Gastrocnemius medialis (tissue), 4 donors: ENCODE measurements around the gene GPRC5C. TPM values are rescaled to one million over a fixed set of nuclear protein-coding genes. Genes with fewer than 3 reads are reported as not detected.

Experiments
- ATAC-seq, 2 donors: fragments of 150-250 bp; one replicate each; pipeline ENCODE4 v1.9.1; 2016
- DNase-seq, 2 donors: peaks; one replicate each; pipeline ENCODE4 v3.0.0-alpha.2; 2019
- H3K27ac ChIP-seq, 4 donors: fragments of 200-600 bp; sonication (generic); 1 replicate in 1 of 4; 2 replicates in 3 of 4; pipeline ENCODE4 v1.5.1; 2016 to 2018; ENCODE audit warnings: mild to moderate bottlenecking in 2 of 4, moderate library complexity in 1 of 4
- H3K27me3 ChIP-seq, 3 donors: fragments of 200-600 bp; sonication (generic) in 2 of 3; 1 replicate in 1 of 3; 2 replicates in 2 of 3; pipeline versions ENCODE4 v1.5.1 to v1.6.0; 2016 to 2019; ENCODE audit warnings: mild to moderate bottlenecking in 1 of 3, moderate library complexity in 1 of 3
- H3K36me3 ChIP-seq, 2 donors: fragments of 200-600 bp; sonication (generic) in 1 of 2; one replicate each; pipeline ENCODE4 v1.5.1; 2017 to 2018
- H3K4me1 ChIP-seq, 2 donors: fragments of 200-600 bp; sonication (generic) in 1 of 2; one replicate each; pipeline ENCODE4 v1.5.1; 2016 to 2017; ENCODE audit warnings: mild to moderate bottlenecking in 2 of 2
- H3K4me3 ChIP-seq, 4 donors: fragments of 200-600 bp; sonication (generic) in 3 of 4; 1 replicate in 1 of 4; 2 replicates in 3 of 4; pipeline ENCODE4 v1.5.1; 2016 to 2019; ENCODE audit warnings: mild to moderate bottlenecking in 2 of 4
- H3K9me3 ChIP-seq, 3 donors: fragments of 200-600 bp; sonication (generic) in 2 of 3; 1 replicate in 1 of 3; 2 replicates in 2 of 3; pipeline ENCODE4 v1.5.1; 2016 to 2019
- POLR2A ChIP-seq, 2 donors: fragments of 450-650 bp; IDR thresholded peaks; one replicate each; pipeline ENCODE4 v1.6.1; 2017; ENCODE audit warnings: antibody characterized with exemption in 2 of 2, mild to moderate bottlenecking in 2 of 2, moderate library complexity in 2 of 2
- in situ Hi-C, 4 donors: fragments of 200-750 bp; cut with MboI; loops; one replicate each; pipeline versions ENCODE4 v1.15.0 to v1.8.0; 2017; ENCODE audit warnings: low sequenced_read_pairs in 4 of 4
- intact Hi-C: fragments of 100-400 bp; cut with DNase I; formaldehyde crosslinking; loops from one replicate; pipeline ENCODE4 v1.15.1; 2023; ENCODE audit warnings: low total_unique reads
- total RNA-seq, 4 donors: library from RNA; depleted of rRNA; stranded (reverse); fragments of >200 nt; gene quantifications; one replicate each; pipeline versions ENCODE4 v1.1.0 to v1.2.3, GENCODE V29; 2016
- TF ChIP-seq, protein P1 (sequence below), 5 experiments: fragments of 450-650 bp in 3 of 5; fragments of 200-600 bp in 2 of 5; sonication (generic) in 2 of 5; IDR thresholded peaks in 4 of 5; conservative IDR thresholded peaks in 1 of 5; 1 replicate in 4 of 5; 2 replicates in 1 of 5; pipeline ENCODE4 v1.5.1; 2016 to 2019; ENCODE audit warnings: antibody characterized with exemption in 5 of 5, mild to moderate bottlenecking in 3 of 5, moderate library complexity in 3 of 5

GPRC5C gene
- total RNA-seq, 4 donors from 2014 or later: 80.4 to 138 (median 127) TPM

DNA sequence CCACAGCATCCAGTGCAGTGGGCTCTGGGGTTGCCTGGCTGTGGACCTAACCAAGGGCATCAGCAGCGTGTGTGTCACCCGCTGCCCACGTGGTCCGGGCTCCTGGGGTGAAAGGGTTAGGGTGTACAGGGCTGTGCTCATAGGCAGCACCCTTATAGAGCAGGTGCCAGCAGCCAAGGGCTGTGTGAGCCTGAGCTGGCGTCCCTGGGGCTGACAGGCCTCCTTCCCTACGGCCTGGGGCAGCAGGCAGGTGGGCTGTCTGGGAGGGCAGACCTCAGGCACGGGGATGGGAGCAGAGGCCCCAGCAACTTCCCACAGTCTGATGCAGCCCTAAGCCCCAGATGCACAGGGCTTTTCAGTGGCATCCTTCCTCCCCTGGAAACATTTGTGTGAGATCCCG, 48.4 kb downstream of the GPRC5C start:
- no peak for DNase-seq
- intact Hi-C loops (no loop called here), in situ Hi-C loops (loop anchor here in 1 of 4 donors (25.0 kb wide), 1 partner anchor 268 kb away; the partner anchor contains the start of genes RPL38 and TTYH2)
- H3K27me3 ChIP-seq: no peaks in the 10 kb centered on the region
- H3K36me3 ChIP-seq: no peaks in the 10 kb centered on the region
- no peak overlapping the region for H3K4me3 ChIP-seq
- H3K9me3 ChIP-seq: no peaks in the 10 kb centered on the region
- no peak overlapping the region for H3K27ac ChIP-seq
- peaks cover 0 to 9% of the 10 kb centered on the region in 2 donors for H3K4me1 ChIP-seq
- TF ChIP-seq POLR2A (IDR thresholded peaks at IDR 0.05): no peak
- TF ChIP-seq, protein P1, sequence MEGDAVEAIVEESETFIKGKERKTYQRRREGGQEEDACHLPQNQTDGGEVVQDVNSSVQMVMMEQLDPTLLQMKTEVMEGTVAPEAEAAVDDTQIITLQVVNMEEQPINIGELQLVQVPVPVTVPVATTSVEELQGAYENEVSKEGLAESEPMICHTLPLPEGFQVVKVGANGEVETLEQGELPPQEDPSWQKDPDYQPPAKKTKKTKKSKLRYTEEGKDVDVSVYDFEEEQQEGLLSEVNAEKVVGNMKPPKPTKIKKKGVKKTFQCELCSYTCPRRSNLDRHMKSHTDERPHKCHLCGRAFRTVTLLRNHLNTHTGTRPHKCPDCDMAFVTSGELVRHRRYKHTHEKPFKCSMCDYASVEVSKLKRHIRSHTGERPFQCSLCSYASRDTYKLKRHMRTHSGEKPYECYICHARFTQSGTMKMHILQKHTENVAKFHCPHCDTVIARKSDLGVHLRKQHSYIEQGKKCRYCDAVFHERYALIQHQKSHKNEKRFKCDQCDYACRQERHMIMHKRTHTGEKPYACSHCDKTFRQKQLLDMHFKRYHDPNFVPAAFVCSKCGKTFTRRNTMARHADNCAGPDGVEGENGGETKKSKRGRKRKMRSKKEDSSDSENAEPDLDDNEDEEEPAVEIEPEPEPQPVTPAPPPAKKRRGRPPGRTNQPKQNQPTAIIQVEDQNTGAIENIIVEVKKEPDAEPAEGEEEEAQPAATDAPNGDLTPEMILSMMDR (IDR thresholded peaks at IDR 0.05 in 4 of 5, conservative IDR thresholded peaks at IDR 0.05 in 1 of 5): no peak
- no peak for ATAC-seq

DNA sequence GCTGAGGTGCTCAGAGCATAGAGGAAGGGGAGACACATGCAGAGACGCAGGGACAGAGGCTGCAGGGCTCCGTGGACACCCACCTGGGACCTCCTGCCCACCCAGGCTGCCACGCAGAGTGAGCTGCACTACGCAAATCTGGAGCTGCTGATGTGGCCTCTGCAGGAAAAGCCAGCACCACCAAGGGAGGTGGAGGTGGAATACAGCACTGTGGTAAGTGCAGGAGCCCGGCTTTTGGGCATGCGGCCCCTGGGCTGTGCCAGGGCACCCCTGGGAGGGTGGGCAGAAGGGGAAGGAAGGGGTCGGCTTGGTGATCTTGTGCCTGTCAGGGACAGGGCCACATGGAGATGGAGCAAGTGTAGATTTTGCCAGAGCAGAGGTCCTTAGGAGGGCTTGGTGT, 49.7 kb downstream of the GPRC5C start:
- TF ChIP-seq, protein P1 (IDR thresholded peaks at IDR 0.05 in 4 of 5, conservative IDR thresholded peaks at IDR 0.05 in 1 of 5): no peak
- no peak for TF ChIP-seq POLR2A (IDR thresholded peaks at IDR 0.05)
- peaks cover 10 to 14% of the 10 kb centered on the region in 2 donors for H3K4me1 ChIP-seq
- ATAC-seq: no peak
- intact Hi-C loops (no loop called here), in situ Hi-C loops (loop anchor here in 1 of 4 donors (25.0 kb wide), 1 partner anchor 269 kb away; the partner anchor contains the start of genes RPL38 and TTYH2)
- no peaks in the 10 kb centered on the region for H3K36me3 ChIP-seq
- H3K27me3 ChIP-seq: no peaks in the 10 kb centered on the region
- H3K4me3 ChIP-seq: no peak overlapping the region
- no peak overlapping the region for H3K27ac ChIP-seq
- no peaks in the 10 kb centered on the region for H3K9me3 ChIP-seq
- DNase-seq: no peak

DNA sequence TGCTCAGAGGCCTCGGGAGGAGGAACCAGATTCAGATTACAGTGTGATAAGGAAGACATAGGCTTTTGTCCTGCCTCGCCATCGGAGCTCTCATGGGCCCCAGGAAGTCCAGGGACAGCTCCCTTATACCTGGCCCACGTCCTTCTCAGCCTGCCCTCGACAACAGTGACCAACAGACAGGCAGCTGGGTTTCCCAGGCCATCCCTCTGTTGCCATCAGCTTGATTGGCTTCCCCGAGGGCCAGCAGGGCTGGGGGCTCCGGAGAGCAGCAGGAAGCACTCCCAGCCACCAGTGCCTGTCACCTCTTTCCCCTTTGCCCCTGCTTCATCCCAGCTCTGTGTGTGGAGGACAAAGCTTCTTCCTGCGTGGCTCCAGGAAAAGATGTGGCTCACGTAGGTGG, 52.2 kb downstream of the GPRC5C start:
- ATAC-seq (no peak), DNase-seq (no peak)
- H3K4me1 ChIP-seq: peaks cover 13 to 14% of the 10 kb centered on the region in 2 donors
- peak overlapping the region in 1 of 4 donors; percentile 80 for H3K27ac ChIP-seq
- H3K9me3 ChIP-seq: no peaks in the 10 kb centered on the region
- intact Hi-C loops: no loop called here
- in situ Hi-C loops: loop anchor here in 1 of 4 donors (25.0 kb wide), 1 partner anchor 272 kb away; the partner anchor contains the start of genes RPL38 and TTYH2
- no peaks in the 10 kb centered on the region for H3K36me3 ChIP-seq
- TF ChIP-seq, protein P1 (IDR thresholded peaks at IDR 0.05 in 4 of 5, conservative IDR thresholded peaks at IDR 0.05 in 1 of 5): no peak
- no peak for TF ChIP-seq POLR2A (IDR thresholded peaks at IDR 0.05)
- H3K27me3 ChIP-seq: no peaks in the 10 kb centered on the region
- no peak overlapping the region for H3K4me3 ChIP-seq

DNA sequence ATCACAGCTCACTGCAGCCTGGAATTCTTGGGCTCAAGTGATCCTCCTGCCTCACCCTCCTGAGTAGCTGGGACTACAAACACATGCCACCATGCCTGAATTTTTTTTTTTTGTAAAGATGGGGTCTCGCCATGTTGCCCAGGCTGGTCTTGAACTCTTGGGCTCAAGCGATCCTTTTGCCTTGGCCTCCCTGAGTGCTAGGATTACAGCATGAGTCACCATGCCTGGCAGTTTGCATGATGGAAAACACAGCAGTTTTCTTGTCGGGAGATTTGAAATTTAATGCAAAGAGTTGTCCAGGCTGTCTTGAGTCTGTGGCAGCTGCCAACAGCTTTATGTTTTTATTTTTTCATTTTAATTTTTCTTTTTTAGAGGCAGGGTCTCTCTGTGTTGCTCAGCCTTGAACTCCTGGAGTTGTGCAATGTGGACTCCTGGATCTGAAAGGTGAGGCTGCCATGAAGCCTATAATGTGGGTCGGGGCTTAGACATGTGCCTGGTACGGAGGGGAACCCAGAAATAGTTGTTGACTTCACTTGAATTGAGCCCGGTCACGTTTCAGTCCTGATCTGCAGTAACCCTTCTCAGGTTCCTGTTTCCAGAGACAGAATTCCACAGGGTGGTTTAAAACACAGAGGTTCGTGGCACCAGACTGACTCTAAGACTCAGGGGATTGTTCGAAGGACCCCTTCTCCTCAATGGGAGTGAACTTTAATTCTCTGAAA, 53.3 kb downstream of the GPRC5C start:
- Histone ChIP-seq H3K4me1 (peaks cover 13 to 14% of the 10 kb centered on the region in 2 donors), H3K4me3 (no peak overlapping the region), H3K27me3 (no peaks in the 10 kb centered on the region), H3K36me3 (no peaks in the 10 kb centered on the region), H3K9me3 (no peaks in the 10 kb centered on the region), H3K27ac (peak overlapping the region; percentile 78 to 80 (median 79))
- TF ChIP-seq POLR2A (IDR thresholded peaks at IDR 0.05): no peak
- TF ChIP-seq, protein P1 (IDR thresholded peaks at IDR 0.05 in 4 of 5, conservative IDR thresholded peaks at IDR 0.05 in 1 of 5): no peak
- ATAC-seq: peak; percentile 95
- in situ Hi-C loops: loop anchor here in 1 of 4 donors (25.0 kb wide), 1 partner anchor 273 kb away; the partner anchor contains the start of genes RPL38 and TTYH2
- DNase-seq: peak; percentile 44 to 59
- intact Hi-C loops: no loop called here
